ENCODE measurements around the gene OARD1.

Gene OARD1

GRCh38 chr6:41074692-41075436 is 2.7 kb upstream of the OARD1 start:
- DNase-seq (ENCODE audit: low spot score) = no peak

GRCh38 chr6:41073968-41074691 is 2.0 kb upstream of the OARD1 start:
- DNase-seq (ENCODE audit: low spot score) = no peak

GRCh38 chr6:41073203-41073967 is 1.2 kb upstream of the OARD1 start:
- peak; percentile 88 for DNase-seq (ENCODE audit: low spot score)

GRCh38 chr6:41072836-41073202 is 663 bp upstream of the OARD1 start, which contains the start of gene NFYA:
NFYA (plus strand) TSS chr6:41072974; CDS start chr6:41079090, 6,116 bp downstream.
- DNase-seq (ENCODE audit: low spot score) = no peak

GRCh38 chr6:41071501-41071922 is 644 bp downstream of the OARD1 start:
- DNase-seq (ENCODE audit: low spot score) = no peak

GRCh38 chr6:41066867-41067304 is 5.3 kb downstream of the OARD1 start:
- DNase-seq (ENCODE audit: low spot score) = peak; percentile 61

GRCh38 chr6:41065550-41066026 is 6.6 kb downstream of the OARD1 start:
- no peak for DNase-seq (ENCODE audit: low spot score)

- no peak for DNase-seq (ENCODE audit: low spot score)
Measured at GRCh38 chr6:41064841-41065240, 7.3 kb downstream of the OARD1 start.

GRCh38 chr6:41063884-41064285 is 8.3 kb downstream of the OARD1 start:
- no peak for DNase-seq (ENCODE audit: low spot score)

- DNase-seq (ENCODE audit: low spot score) = no peak
Measured at GRCh38 chr6:41062056-41062455, 10.1 kb downstream of the OARD1 start.

- no peak for DNase-seq (ENCODE audit: low spot score)
Measured at GRCh38 chr6:41061196-41061726, 10.9 kb downstream of the OARD1 start.

- no peak for DNase-seq (ENCODE audit: low spot score)
Measured at GRCh38 chr6:41059556-41059955, 12.6 kb downstream of the OARD1 start.

GRCh38 chr6:41058783-41059181 is 13.4 kb downstream of the OARD1 start:
- no peak for DNase-seq (ENCODE audit: low spot score)

- DNase-seq (ENCODE audit: low spot score) = no peak
Measured at GRCh38 chr6:41056768-41057490, 15.2 kb downstream of the OARD1 start.

- DNase-seq (ENCODE audit: low spot score) = no peak
Measured at GRCh38 chr6:41055149-41055548, 17.0 kb downstream of the OARD1 start.

- no peak for DNase-seq (ENCODE audit: low spot score)
Measured at GRCh38 chr6:41054511-41054910, 17.6 kb downstream of the OARD1 start.

GRCh38 chr6:41053041-41053440 is 19.1 kb downstream of the OARD1 start, which contains the start of gene APOBEC2:
APOBEC2 (plus strand) TSS chr6:41053202; CDS start chr6:41053348, 146 bp downstream.
- DNase-seq (ENCODE audit: low spot score) = no peak

- no peak for DNase-seq (ENCODE audit: low spot score)
Measured at GRCh38 chr6:41051873-41052272, 20.3 kb downstream of the OARD1 start.

- DNase-seq (ENCODE audit: low spot score) = no peak
Measured at GRCh38 chr6:41050536-41050935, 21.6 kb downstream of the OARD1 start.

GRCh38 chr6:41049955-41050354 is 22.2 kb downstream of the OARD1 start:
- DNase-seq (ENCODE audit: low spot score) = no peak

- no peak for DNase-seq (ENCODE audit: low spot score)
Measured at GRCh38 chr6:41049521-41049920, 22.6 kb downstream of the OARD1 start.
